ENCODE measurements around the gene MTRR. TPM values are rescaled to one million over a fixed set of nuclear protein-coding genes. Genes with fewer than 3 reads are reported as not detected.

MTRR gene
- total RNA-seq, 1 experiment from 2014 or later: 64.9 TPM

DNA sequence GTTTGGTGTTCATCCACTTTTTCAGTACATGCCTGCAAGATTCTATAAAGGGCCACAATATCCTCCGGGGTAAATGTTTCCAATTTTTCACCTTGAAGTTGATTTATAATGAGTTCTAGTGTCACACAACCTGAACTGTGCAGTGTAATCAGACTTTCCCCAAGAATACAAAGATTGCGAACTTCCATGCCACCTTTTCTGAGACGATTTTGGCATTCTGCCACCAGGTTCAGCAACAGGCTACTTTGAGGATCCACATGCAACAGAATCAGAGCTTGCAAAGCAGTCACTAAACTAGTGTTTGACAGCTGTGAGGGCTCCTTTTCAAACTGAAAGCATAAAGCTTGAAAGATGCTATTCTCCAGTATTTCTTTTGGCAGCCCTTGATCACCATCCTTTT, 1.7 kb upstream of the MTRR start:
- POLR2A ChIA-PET (ENCODE audit: unreplicated experiment): no interaction called here
- ATAC-seq: no peak
- Histone ChIP-seq H3K4me3 (ENCODE audit: low read length) (no peak overlapping the region), H3K4me2 (ENCODE audit: low read length) (peak overlapping the region; percentile 90; the same call in 1 of the 2 replicates), H3K9me2 (replicated peaks; ENCODE audit: low read length) (no peaks in the 10 kb centered on the region), H4K20me1 (ENCODE audit: low read length) (peaks cover 23% of the 10 kb centered on the region), H3K27me3 (ENCODE audit: low read length) (no peaks in the 10 kb centered on the region), H3F3A (ENCODE audit: low read length, unreplicated experiment) (no peaks in the 10 kb centered on the region), H3K27ac (ENCODE audit: low read length) (no peak overlapping the region), H3K4me1 (ENCODE audit: insufficient read depth, low read length) (peaks cover 22% of the 10 kb centered on the region), H3K9me3 (ENCODE audit: low read length) (no peaks in the 10 kb centered on the region), H3K79me2 (ENCODE audit: low read length) (peaks cover 60% of the 10 kb centered on the region), H2AFZ (ENCODE audit: low read length) (no peak overlapping the region), H3K9ac (ENCODE audit: low read length) (no peak overlapping the region), H3K36me3 (ENCODE audit: low read depth, low read length) (peaks cover 31% of the 10 kb centered on the region)
- intact Hi-C loops (cut with micrococcal nuclease): loop anchor here (10.0 kb wide), 1 partner anchor 1102 kb away; no protein-coding TSS in a partner anchor
- no TSS peak for BruUV-seq (replicated peaks)
- TF ChIP-seq EZH2 (IDR thresholded peaks at IDR 0.05; ENCODE audit: low read length, unreplicated experiment): no peak
- TF ChIP-seq EZH2phosphoT487 (IDR thresholded peaks at IDR 0.05; ENCODE audit: borderline replicate concordance, low read length): no peak
- TF ChIP-seq, protein P1, sequence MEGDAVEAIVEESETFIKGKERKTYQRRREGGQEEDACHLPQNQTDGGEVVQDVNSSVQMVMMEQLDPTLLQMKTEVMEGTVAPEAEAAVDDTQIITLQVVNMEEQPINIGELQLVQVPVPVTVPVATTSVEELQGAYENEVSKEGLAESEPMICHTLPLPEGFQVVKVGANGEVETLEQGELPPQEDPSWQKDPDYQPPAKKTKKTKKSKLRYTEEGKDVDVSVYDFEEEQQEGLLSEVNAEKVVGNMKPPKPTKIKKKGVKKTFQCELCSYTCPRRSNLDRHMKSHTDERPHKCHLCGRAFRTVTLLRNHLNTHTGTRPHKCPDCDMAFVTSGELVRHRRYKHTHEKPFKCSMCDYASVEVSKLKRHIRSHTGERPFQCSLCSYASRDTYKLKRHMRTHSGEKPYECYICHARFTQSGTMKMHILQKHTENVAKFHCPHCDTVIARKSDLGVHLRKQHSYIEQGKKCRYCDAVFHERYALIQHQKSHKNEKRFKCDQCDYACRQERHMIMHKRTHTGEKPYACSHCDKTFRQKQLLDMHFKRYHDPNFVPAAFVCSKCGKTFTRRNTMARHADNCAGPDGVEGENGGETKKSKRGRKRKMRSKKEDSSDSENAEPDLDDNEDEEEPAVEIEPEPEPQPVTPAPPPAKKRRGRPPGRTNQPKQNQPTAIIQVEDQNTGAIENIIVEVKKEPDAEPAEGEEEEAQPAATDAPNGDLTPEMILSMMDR (conservative IDR thresholded peaks at IDR 0.05; ENCODE audit: low read depth, low read length): no peak
- CTCF ChIA-PET: no interaction called here
- no peak for DNase-seq

DNA sequence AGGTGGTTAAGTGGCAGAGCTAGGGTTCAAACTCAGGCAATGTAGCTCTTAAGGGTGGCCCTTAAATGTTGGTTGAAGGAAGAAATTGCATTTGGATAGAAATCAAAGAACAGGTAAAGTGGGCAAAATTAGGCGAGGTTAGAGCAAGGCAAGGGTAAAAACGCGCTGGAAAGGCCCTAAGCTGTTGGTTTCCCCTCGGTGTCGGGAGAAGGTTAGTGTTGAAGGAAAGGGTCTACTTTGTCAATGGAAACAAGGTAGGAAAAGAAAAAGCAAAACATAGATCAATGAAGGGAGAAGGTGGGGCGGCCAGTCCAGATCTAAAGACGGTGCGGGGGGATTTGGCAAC, 548 bp upstream of the MTRR start:
- Histone ChIP-seq H3K4me1 (ENCODE audit: insufficient read depth, low read length) (peaks cover 22% of the 10 kb centered on the region), H3K4me2 (ENCODE audit: low read length) (peak overlapping the region; percentile 90), H3F3A (ENCODE audit: low read length, unreplicated experiment) (no peaks in the 10 kb centered on the region), H3K9me2 (replicated peaks; ENCODE audit: low read length) (no peaks in the 10 kb centered on the region), H3K27ac (ENCODE audit: low read length) (no peak overlapping the region), H4K20me1 (ENCODE audit: low read length) (peaks cover 23% of the 10 kb centered on the region), H3K4me3 (ENCODE audit: low read length) (peak overlapping the region; percentile 88), H3K27me3 (ENCODE audit: low read length) (no peaks in the 10 kb centered on the region), H3K79me2 (ENCODE audit: low read length) (peaks cover 71% of the 10 kb centered on the region), H3K9ac (ENCODE audit: low read length) (peak overlapping the region; percentile 93), H3K36me3 (ENCODE audit: low read depth, low read length) (peaks cover 34% of the 10 kb centered on the region), H2AFZ (ENCODE audit: low read length) (peak overlapping the region; percentile 93), H3K9me3 (ENCODE audit: low read length) (no peaks in the 10 kb centered on the region)
- ATAC-seq: peak; percentile 3
- CTCF ChIA-PET: no interaction called here
- POLR2A ChIA-PET (ENCODE audit: unreplicated experiment): interaction anchor here (0.7 kb wide), 1 partner anchor 92 kb away, joined by 8 read pairs; no protein-coding TSS in a partner anchor
- no peak for DNase-seq
- BruUV-seq (replicated peaks): TSS peak; percentile 44
- TF ChIP-seq EZH2 (IDR thresholded peaks at IDR 0.05; ENCODE audit: low read length, unreplicated experiment): no peak
- TF ChIP-seq EZH2phosphoT487 (IDR thresholded peaks at IDR 0.05; ENCODE audit: borderline replicate concordance, low read length): no peak
- TF ChIP-seq, protein P1 (conservative IDR thresholded peaks at IDR 0.05; ENCODE audit: low read depth, low read length): no peak
- intact Hi-C loops (cut with micrococcal nuclease): loop anchor here (10.0 kb wide), 1 partner anchor 1104 kb away; no protein-coding TSS in a partner anchor

GRCh38 chr5:7869474-7870136, 657 bp downstream of the MTRR start:
- peak; percentile 43 for ATAC-seq
- no peaks in the 10 kb centered on the region for H3K27me3 ChIP-seq (ENCODE audit: low read length)
- peaks cover 83% of the 10 kb centered on the region for H3K79me2 ChIP-seq (ENCODE audit: low read length)
- peak overlapping the region; percentile 93 for H2AFZ ChIP-seq (ENCODE audit: low read length)
- H3K4me1 ChIP-seq (ENCODE audit: insufficient read depth, low read length): peaks cover 22% of the 10 kb centered on the region
- no peaks in the 10 kb centered on the region for H3K9me2 ChIP-seq (replicated peaks; ENCODE audit: low read length)
- TSS peak; percentile 54 for BruUV-seq (replicated peaks)
- H3F3A ChIP-seq (ENCODE audit: low read length, unreplicated experiment): no peaks in the 10 kb centered on the region
- H3K9ac ChIP-seq (ENCODE audit: low read length): peak overlapping the region; percentile 93
- ChIA-PET CTCF (interaction anchor here (0.6 to 1.1 kb wide), 2 partner anchors 17 to 19 kb away, joined by 7 to 10 read pairs; partner anchors contain the start of gene CFAP90), POLR2A (ENCODE audit: unreplicated experiment) (no interaction called here)
- peak; percentile 32 for DNase-seq
- H3K27ac ChIP-seq (ENCODE audit: low read length): peak overlapping the region; percentile 23
- TF ChIP-seq EZH2phosphoT487 (IDR thresholded peaks at IDR 0.05; ENCODE audit: borderline replicate concordance, low read length) (no peak), EZH2 (IDR thresholded peaks at IDR 0.05; ENCODE audit: low read length, unreplicated experiment) (no peak)
- TF ChIP-seq, protein P1 (conservative IDR thresholded peaks at IDR 0.05; ENCODE audit: low read depth, low read length): no peak
- peak overlapping the region; percentile 90 for H3K4me2 ChIP-seq (ENCODE audit: low read length)
- intact Hi-C loops (cut with micrococcal nuclease): loop anchor here (10.0 kb wide), 1 partner anchor 1105 kb away; no protein-coding TSS in a partner anchor
- H3K36me3 ChIP-seq (ENCODE audit: low read depth, low read length): peaks cover 34% of the 10 kb centered on the region
- no peaks in the 10 kb centered on the region for H3K9me3 ChIP-seq (ENCODE audit: low read length)
- peaks cover 23% of the 10 kb centered on the region for H4K20me1 ChIP-seq (ENCODE audit: low read length)
- H3K4me3 ChIP-seq (ENCODE audit: low read length): peak overlapping the region; percentile 88
